K562 (cell line): Measurements from ENCODE around the gene TMEM156.

Experiments
- PPARD ChIP-seq: fragments of 250-450 bp; sonication (Bioruptor Pico); IDR thresholded peaks from 2 replicates; pipeline ENCODE4 v1.8.0; 2022; ENCODE audit warnings: inconsistent platforms, mild to moderate bottlenecking, moderate library complexity
- SRSF9 ChIP-seq: fragments of 200-400 bp; formaldehyde crosslinking; IDR thresholded peaks from 2 replicates; pipeline ENCODE4 v1.6.1; 2017; ENCODE audit warnings: low read depth, low read length, borderline replicate concordance
- ZNF3 ChIP-seq: fragments of 250-450 bp; sonication (Bioruptor Pico); IDR thresholded peaks from 2 replicates; pipeline ENCODE4 v1.5.0; 2021; ENCODE audit warnings: mild to moderate bottlenecking, moderate library complexity

DNA sequence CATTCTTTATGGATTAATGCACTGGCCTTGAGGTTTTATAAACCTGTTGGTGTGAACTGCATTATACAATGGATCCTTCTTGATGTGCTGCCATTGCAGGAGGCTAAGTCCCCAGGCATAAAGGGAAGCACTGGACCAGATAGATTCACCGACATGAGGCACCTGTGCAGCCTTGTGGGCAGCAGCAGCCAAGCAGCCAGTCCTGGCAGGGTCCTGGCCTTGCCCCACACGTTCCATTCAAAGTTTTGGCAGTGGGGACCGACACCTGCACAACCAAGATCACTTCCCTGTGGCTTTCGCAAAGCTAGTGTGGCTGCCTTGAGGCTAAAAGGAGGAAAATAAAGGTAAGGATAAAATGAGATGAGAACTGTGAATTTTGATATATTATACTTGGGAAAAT, 53.1 kb downstream of the TMEM156 start:
- TF ChIP-seq SRSF9 (no peak), PPARD (no peak), ZNF3 (CRISPR knock-in tag) (no peak)
